Measurements from ENCODE around the gene PDZK1IP1. TPM values are rescaled to one million over a fixed set of nuclear protein-coding genes. Genes with fewer than 3 reads are reported as not detected.

Gene PDZK1IP1
- total and polyA plus RNA-seq, 2 of the 13 experiments (the other 11 are each of a cell fraction or from before 2014, with no cell fraction given): 0.24 to 1.6 TPM

- Histone ChIP-seq H3K9ac (ENCODE audit: insufficient read depth, low read depth, low read length) (no peak overlapping the region), H3K4me3 (replicated peaks in 1 of 3; ENCODE audit: insufficient read depth in 1 of 3, low read depth in 2 of 3, low read length in 3 of 3) (no peak overlapping the region), H3K36me3 (replicated peaks in 1 of 2; ENCODE audit: control insufficient read depth in 1 of 2, insufficient read depth in 2 of 2, low read length in 2 of 2) (no peaks in the 10 kb centered on the region), H4K20me1 (ENCODE audit: insufficient read depth, low read length) (no peaks in the 10 kb centered on the region), H3K79me2 (ENCODE audit: insufficient read depth, low read length) (no peaks in the 10 kb centered on the region), H3K9me3 (ENCODE audit: low read length) (no peaks in the 10 kb centered on the region), H2AFZ (ENCODE audit: low read length) (no peak overlapping the region), H3K4me2 (ENCODE audit: low read depth, low read length) (no peak overlapping the region), H3K4me1 (ENCODE audit: insufficient read depth, low read length) (no peaks in the 10 kb centered on the region), H3K27me3 (ENCODE audit: control insufficient read depth in 1 of 2, insufficient read depth in 2 of 2, low read length in 2 of 2) (no peaks in the 10 kb centered on the region; a peak in 2 of 5 replicates), H3K27ac (ENCODE audit: extremely low read length, insufficient read depth, low read length) (no peak overlapping the region)
- TF ChIP-seq ZKSCAN5 (CRISPR knock-in tag; IDR thresholded peaks at IDR 0.05) (peak; percentile 57; the same call in 1 of the 2 replicates), ZNF547 (CRISPR knock-in tag; IDR thresholded peaks at IDR 0.05) (no peak), ZNF816 (CRISPR knock-in tag; IDR thresholded peaks at IDR 0.05; ENCODE audit: borderline replicate concordance) (no peak)
- ChIA-PET CTCF (ENCODE audit: low intra/inter-chr PET ratio, low total read pairs) (no interaction called here), POLR2A (no interaction called here)
- ATAC-seq (peak; percentile 62), FAIRE-seq (no peak), DNase-seq (ENCODE audit: low spot score) (no peak)
- WGBS (ENCODE audit: low lambda C conversion rate): 43% methylated on average over 3 of the region's 5 CpGs
- intact Hi-C loops (cut with micrococcal nuclease; ENCODE audit: unreplicated experiment) (no loop called here), in situ Hi-C loops (cut with HindIII; ENCODE audit: extremely low pct_ligation_motif_present, low pct_unique_long_range_greater_than_20kb) (loop anchor here (25.0 kb wide), 1 partner anchor 201 kb away; the partner anchor contains the start of gene CYP4A11)
- BruUV-seq (replicated peaks): no TSS peak
Measured at GRCh38 chr1:47137925-47138615, 51.8 kb downstream of the PDZK1IP1 start.

GRCh38 chr1:47137198-47137597, 52.6 kb downstream of the PDZK1IP1 start, which contains the start of gene CYP4A22:
TSS of gene CYP4A22 (plus strand) at chr1:47137441. CDS start at chr1:47137486, 45 bp downstream.
- intact Hi-C loops (cut with micrococcal nuclease; ENCODE audit: unreplicated experiment) (no loop called here), in situ Hi-C loops (cut with HindIII; ENCODE audit: extremely low pct_ligation_motif_present, low pct_unique_long_range_greater_than_20kb) (loop anchor here (25.0 kb wide), 1 partner anchor 200 kb away; the partner anchor contains the start of gene CYP4A11)
- H3K27me3 ChIP-seq (ENCODE audit: control insufficient read depth in 1 of 2, insufficient read depth in 2 of 2, low read length in 2 of 2): no peaks in the 10 kb centered on the region; a peak in 2 of 5 replicates
- ChIA-PET CTCF (ENCODE audit: low intra/inter-chr PET ratio, low total read pairs) (no interaction called here), POLR2A (no interaction called here)
- no peak within 1 kb of the TSS for H3K4me2 ChIP-seq (ENCODE audit: low read depth, low read length)
- DNase-seq (ENCODE audit: low spot score): no peak
- no peak for TF ChIP-seq ZNF512B (CRISPR knock-in tag; IDR thresholded peaks at IDR 0.05; ENCODE audit: borderline replicate concordance)
- TF ChIP-seq ZZZ3 (CRISPR knock-in tag; IDR thresholded peaks at IDR 0.05; ENCODE audit: borderline replicate concordance): no peak
- TF ChIP-seq MIXL1 (CRISPR knock-in tag; IDR thresholded peaks at IDR 0.05): no peak
- no peak for TF ChIP-seq GFI1 (CRISPR knock-in tag; IDR thresholded peaks at IDR 0.05; ENCODE audit: borderline replicate concordance)
- TF ChIP-seq BRD4 (CRISPR knock-in tag; IDR thresholded peaks at IDR 0.05): no peak
- no peak for TF ChIP-seq DMAP1 (CRISPR knock-in tag; IDR thresholded peaks at IDR 0.05)
- no peak for TF ChIP-seq ZSCAN20 (CRISPR knock-in tag; IDR thresholded peaks at IDR 0.05; ENCODE audit: borderline replicate concordance)
- no peak for TF ChIP-seq SUZ12 (IDR thresholded peaks at IDR 0.05; ENCODE audit: low read depth, low read length)
- FAIRE-seq: no peak
- H3K9me3 ChIP-seq (ENCODE audit: low read length): no peaks in the 10 kb centered on the region
- 0% methylated on average over 1 of the region's 4 CpGs for WGBS (ENCODE audit: low lambda C conversion rate)
- H3K79me2 ChIP-seq (ENCODE audit: insufficient read depth, low read length): no peaks in the 10 kb centered on the region
- no peak within 1 kb of the TSS for H3K4me3 ChIP-seq (replicated peaks in 1 of 3; ENCODE audit: insufficient read depth in 1 of 3, low read depth in 2 of 3, low read length in 3 of 3)
- H3K27ac ChIP-seq (ENCODE audit: extremely low read length, insufficient read depth, low read length): no peak within 1 kb of the TSS
- H4K20me1 ChIP-seq (ENCODE audit: insufficient read depth, low read length): no peaks in the 10 kb centered on the region
- BruUV-seq (replicated peaks): no TSS peak
- ATAC-seq: no peak; the same call in 2 of the 3 replicates
- no peaks in the 10 kb centered on the region for H3K4me1 ChIP-seq (ENCODE audit: insufficient read depth, low read length)
- H2AFZ ChIP-seq (ENCODE audit: low read length): no peak within 1 kb of the TSS
- H3K36me3 ChIP-seq (replicated peaks in 1 of 2; ENCODE audit: control insufficient read depth in 1 of 2, insufficient read depth in 2 of 2, low read length in 2 of 2): no peaks in the 10 kb centered on the region
- no peak within 1 kb of the TSS for H3K9ac ChIP-seq (ENCODE audit: insufficient read depth, low read depth, low read length)

Data from HepG2 (cell line).